Stimulated activated CD8-positive, alpha-beta memory T cell treated with anti-CD3 and anti-CD28 coated beads, Interleukin-4, amount 100 ng/mL, for 1 hour (primary cell): ENCODE measurements around the gene HDAC4.

Experiments
- DNase-seq, 2 donors: peaks; one replicate each; pipeline ENCODE4 v3.0.0-alpha.2; 2020; ENCODE audit warnings: low read depth in 2 of 2, low spot score in 1 of 2

HDAC4 gene

GRCh38 chr2:239385096-239386000 is 15.5 kb downstream of the HDAC4 start:
- DNase-seq: no peak

GRCh38 chr2:239383759-239384156 is 17.1 kb downstream of the HDAC4 start:
- DNase-seq: no peak

GRCh38 chr2:239383036-239383758 is 17.6 kb downstream of the HDAC4 start:
- no peak for DNase-seq

GRCh38 chr2:239382384-239382880 is 18.4 kb downstream of the HDAC4 start:
- DNase-seq: no peak

GRCh38 chr2:239381709-239382134 is 19.1 kb downstream of the HDAC4 start:
- no peak for DNase-seq

GRCh38 chr2:239380831-239381708 is 19.8 kb downstream of the HDAC4 start:
- DNase-seq: peak in 1 of 2 donors; percentile 44

GRCh38 chr2:239379641-239380170 is 21.1 kb downstream of the HDAC4 start:
- no peak for DNase-seq

- no peak for DNase-seq
These were observed 21.7 kb downstream of the HDAC4 start for GRCh38 chr2:239378918-239379640.

- no peak for DNase-seq
These were observed 22.6 kb downstream of the HDAC4 start for GRCh38 chr2:239378021-239378917.

- no peak for DNase-seq
These were observed 23.2 kb downstream of the HDAC4 start for GRCh38 chr2:239377591-239377990.

GRCh38 chr2:239376942-239377531 is 23.8 kb downstream of the HDAC4 start:
- DNase-seq: no peak

GRCh38 chr2:239376351-239376750 is 24.5 kb downstream of the HDAC4 start:
- DNase-seq: no peak

- DNase-seq: no peak
These were observed 25.4 kb downstream of the HDAC4 start for GRCh38 chr2:239375278-239376061.

GRCh38 chr2:239374896-239375277 is 25.9 kb downstream of the HDAC4 start:
- no peak for DNase-seq

GRCh38 chr2:239372835-239373234 is 28.0 kb downstream of the HDAC4 start:
- DNase-seq: no peak

- no peak for DNase-seq
These were observed 28.8 kb downstream of the HDAC4 start for GRCh38 chr2:239371726-239372686.
